GM18499 (cell line): ENCODE data around the gene HLA-DMA.
"Not testable (repeated sequence)": the region's sequence is repeated elsewhere in the genome, so short reads cannot be mapped to it uniquely, and the experiment has no call there.

ENCODE experiments used
- ATAC-seq: cut with Tn5 transposase; IDR thresholded peaks from one replicate; pipeline ENCODE4 v1.9.1; 2021; ENCODE audit warnings: moderate number of reproducible peaks; ENCODE audit not compliant: insufficient read depth, unreplicated experiment

The HLA-DMA gene

GRCh38 chr6:32956176-32956575 lies 3.3 kb upstream of the HLA-DMA start:
- ATAC-seq: no peak

- no peak for ATAC-seq
Observed at GRCh38 chr6:32954986-32955802, 2.3 kb upstream of the HLA-DMA start.

- ATAC-seq: no peak
Observed at GRCh38 chr6:32954267-32954666, 1.4 kb upstream of the HLA-DMA start.

- no peak for ATAC-seq
Observed at GRCh38 chr6:32953775-32954174, 878 bp upstream of the HLA-DMA start.

- ATAC-seq: no peak
Observed at GRCh38 chr6:32950449-32950848, 2.4 kb downstream of the HLA-DMA start.

- no peak for ATAC-seq
Observed at GRCh38 chr6:32950010-32950409, 2.9 kb downstream of the HLA-DMA start.

GRCh38 chr6:32949113-32949512 lies 3.8 kb downstream of the HLA-DMA start:
- ATAC-seq: no peak

GRCh38 chr6:32947552-32948465 lies 5.1 kb downstream of the HLA-DMA start:
- no peak for ATAC-seq

- ATAC-seq: no peak
Observed at GRCh38 chr6:32946893-32947292, 6.0 kb downstream of the HLA-DMA start.

GRCh38 chr6:32945953-32946352 lies 6.9 kb downstream of the HLA-DMA start:
- no peak for ATAC-seq

GRCh38 chr6:32945108-32945760 lies 7.7 kb downstream of the HLA-DMA start:
- no peak for ATAC-seq

GRCh38 chr6:32943864-32944649 lies 8.8 kb downstream of the HLA-DMA start:
- no peak for ATAC-seq

GRCh38 chr6:32942555-32943123 lies 10.3 kb downstream of the HLA-DMA start:
- not testable (repeated sequence) for ATAC-seq

- ATAC-seq: peak; percentile 51
Observed at GRCh38 chr6:32941214-32941768, 11.6 kb downstream of the HLA-DMA start.

GRCh38 chr6:32940656-32941213 lies 12.2 kb downstream of the HLA-DMA start, which contains the start of gene HLA-DMB:
Gene HLA-DMB, minus strand, starts transcription at chr6:32941028. Its CDS starts 221 bp downstream, at chr6:32940807.
- peak; percentile 37 for ATAC-seq

GRCh38 chr6:32938494-32938893 lies 14.4 kb downstream of the HLA-DMA start:
- ATAC-seq: no peak

GRCh38 chr6:32937230-32937633 lies 15.7 kb downstream of the HLA-DMA start:
- ATAC-seq: no peak

- no peak for ATAC-seq
Observed at GRCh38 chr6:32936239-32937152, 16.4 kb downstream of the HLA-DMA start.
